Vagina (tissue), 2 donors: ENCODE measurements around the gene EPN1.

Experiments used
- CTCF ChIP-seq, 3 experiments: fragments of 450-650 bp in 2 of 3; fragments of 200-600 bp in 1 of 3; sonication (generic) in 1 of 3; IDR thresholded peaks; one replicate each; pipeline ENCODE4 v1.5.1; 2017 to 2019; ENCODE audit warnings: antibody characterized with exemption in 3 of 3, mild to moderate bottlenecking in 2 of 3, moderate library complexity in 2 of 3
- POLR2A ChIP-seq, 2 donors: fragments of 450-650 bp; IDR thresholded peaks; one replicate each; pipeline ENCODE4 v1.6.1; 2017; ENCODE audit warnings: antibody characterized with exemption in 2 of 2, mild to moderate bottlenecking in 2 of 2, moderate library complexity in 2 of 2
- POLR2AphosphoS5 ChIP-seq, 2 donors: sonication (generic); formaldehyde crosslinking; IDR thresholded peaks; one replicate each; pipeline ENCODE4 v1.9.0; 2017; ENCODE audit warnings: antibody characterized with exemption in 2 of 2, mild to moderate bottlenecking in 2 of 2, low read depth in 1 of 2; ENCODE audit not compliant: insufficient read depth in 1 of 2

- TF ChIP-seq CTCF (IDR thresholded peaks at IDR 0.05) = no peak
- TF ChIP-seq POLR2AphosphoS5 (IDR thresholded peaks at IDR 0.05; ENCODE audit: insufficient read depth in 1 of 2, low read depth in 1 of 2) = no peak
- TF ChIP-seq POLR2A (IDR thresholded peaks at IDR 0.05) = no peak
Measured at GRCh38 chr19:55669418-55670279, 5.4 kb upstream of the EPN1 start.
